HEK293 (cell line): ENCODE data around the gene GRAMD1B.

Source experiments
- CTCF ChIA-PET: fragments of 350-600 bp; formaldehyde crosslinking; extraction: SDS; loops from one replicate; lab custom pipeline; 2021; ENCODE audit warnings: antibody characterized with exemption; lab: Yijun Ruan, JAX
- POLR2A ChIA-PET: fragments of 300-600 bp; formaldehyde crosslinking; extraction: SDS; loops from one replicate; lab custom pipeline; 2020; ENCODE audit warnings: antibody characterized with exemption, inconsistent platforms; lab: Yijun Ruan, JAX
- H3K27ac ChIP-seq: fragments of 200-500 bp; sonication (Bioruptor generic); 2 replicates; pipeline ENCODE4 v1.5.1; 2014; ENCODE audit warnings: low read depth, low read length, control low read depth, inconsistent platforms; ENCODE audit errors: extremely low read depth
- H3K36me3 ChIP-seq, 2 experiments: fragments of 200-500 bp in 1 of 2; sonication (Bioruptor generic) in 1 of 2; 1 replicate in 1 of 2; 2 replicates in 1 of 2; pipeline ENCODE4 v1.5.1; 2014 to 2017; ENCODE audit warnings: inconsistent platforms in 2 of 2, low read length in 2 of 2; ENCODE audit not compliant: control insufficient read depth in 2 of 2, insufficient read depth in 1 of 2
- H3K4me1 ChIP-seq: fragments of 200-500 bp; sonication (Bioruptor generic); 2 replicates; pipeline ENCODE4 v1.5.1; 2014; ENCODE audit warnings: mild to moderate bottlenecking, low read length, inconsistent platforms; ENCODE audit not compliant: control insufficient read depth, insufficient read depth
- H3K4me3 ChIP-seq: 2 replicates; pipeline ENCODE4 v1.5.1; 2011; ENCODE audit warnings: low read depth, mild to moderate bottlenecking, control low read depth, low read length, moderate library complexity
- H3K9me3 ChIP-seq: fragments of 200-500 bp; sonication (Bioruptor generic); 2 replicates; pipeline ENCODE4 v1.5.1; 2014; ENCODE audit warnings: low read depth, low read length, inconsistent platforms; ENCODE audit not compliant: control insufficient read depth, insufficient read depth
- CTCF ChIP-seq: fragments of 450-650 bp; formaldehyde crosslinking; IDR thresholded peaks from 2 replicates; pipeline ENCODE4 v1.5.1; 2016; ENCODE audit warnings: missing biosample characterization, missing genetic modification characterization
- ELK4 ChIP-seq: IDR thresholded peaks from 2 replicates; pipeline ENCODE4 v1.6.1; 2011; ENCODE audit warnings: mild to moderate bottlenecking, low read depth, low read length, borderline replicate concordance
- HOXC10 ChIP-seq: sonication (generic); formaldehyde crosslinking; IDR thresholded peaks from 2 replicates; pipeline ENCODE4 v1.8.1; 2023; ENCODE audit warnings: mild to moderate bottlenecking, missing genetic modification reagents
- PBX3 ChIP-seq: sonication (generic); formaldehyde crosslinking; IDR thresholded peaks from 2 replicates; pipeline ENCODE4 v1.8.1; 2022; ENCODE audit warnings: mild to moderate bottlenecking, moderate library complexity, missing genetic modification reagents
- SCRT2 ChIP-seq: fragments of 450-650 bp; formaldehyde crosslinking; IDR thresholded peaks from 2 replicates; pipeline ENCODE4 v1.5.1; 2016; ENCODE audit warnings: missing biosample characterization, missing genetic modification characterization
- SETDB1 ChIP-seq: IDR thresholded peaks from one replicate; pipeline ENCODE4 v1.6.1; 2017; ENCODE audit warnings: mild to moderate bottlenecking, low read length, moderate library complexity, mixed read lengths; ENCODE audit not compliant: insufficient read length
- SP2 ChIP-seq: fragments of 450-650 bp; formaldehyde crosslinking; IDR thresholded peaks from 2 replicates; pipeline ENCODE4 v1.5.1; 2016; ENCODE audit warnings: missing biosample characterization, missing genetic modification characterization
- SP3 ChIP-seq: fragments of 450-650 bp; formaldehyde crosslinking; IDR thresholded peaks from 2 replicates; pipeline ENCODE4 v1.5.1; 2016; ENCODE audit warnings: missing biosample characterization, missing genetic modification characterization
- ZFP37 ChIP-seq: fragments of 450-650 bp; formaldehyde crosslinking; IDR thresholded peaks from 2 replicates; pipeline ENCODE4 v1.5.1; 2016; ENCODE audit warnings: missing biosample characterization, missing genetic modification characterization
- ZNF114 ChIP-seq: fragments of 450-650 bp; formaldehyde crosslinking; IDR thresholded peaks from 2 replicates; pipeline ENCODE4 v1.5.0; 2017; ENCODE audit warnings: missing biosample characterization, missing genetic modification characterization
- ZNF146 ChIP-seq: fragments of 450-650 bp; formaldehyde crosslinking; IDR thresholded peaks from 2 replicates; pipeline ENCODE4 v1.5.1; 2016; ENCODE audit warnings: missing biosample characterization, missing genetic modification characterization
- ZNF16 ChIP-seq: fragments of 450-650 bp; formaldehyde crosslinking; IDR thresholded peaks from 2 replicates; pipeline ENCODE4 v1.5.1; 2016; ENCODE audit warnings: low read depth, missing biosample characterization, missing genetic modification characterization
- ZNF19 ChIP-seq: fragments of 450-650 bp; formaldehyde crosslinking; IDR thresholded peaks from 2 replicates; pipeline ENCODE4; 2016; ENCODE audit warnings: missing biosample characterization, missing genetic modification characterization, low read depth
- ZNF214 ChIP-seq: fragments of 450-650 bp; formaldehyde crosslinking; IDR thresholded peaks from 2 replicates; pipeline ENCODE4 v1.5.1; 2017; ENCODE audit warnings: missing biosample characterization, mild to moderate bottlenecking, missing genetic modification characterization, borderline replicate concordance
- ZNF248 ChIP-seq: fragments of 450-650 bp; formaldehyde crosslinking; IDR thresholded peaks from 2 replicates; pipeline ENCODE4 v1.5.1; 2017; ENCODE audit warnings: missing biosample characterization, missing genetic modification characterization
- ZNF302 ChIP-seq: fragments of 450-650 bp; formaldehyde crosslinking; IDR thresholded peaks from 2 replicates; pipeline ENCODE4 v1.5.1; 2016; ENCODE audit warnings: missing biosample characterization, missing genetic modification characterization, low read depth
- ZNF350 ChIP-seq: fragments of 450-650 bp; formaldehyde crosslinking; IDR thresholded peaks from 2 replicates; pipeline ENCODE4 v1.5.0; 2017; ENCODE audit warnings: missing biosample characterization, mild to moderate bottlenecking, missing genetic modification characterization
- ZNF426 ChIP-seq: fragments of 450-650 bp; formaldehyde crosslinking; IDR thresholded peaks from 2 replicates; pipeline ENCODE4 v1.5.1; 2017; ENCODE audit warnings: missing biosample characterization, missing genetic modification characterization, mild to moderate bottlenecking, inconsistent platforms, moderate library complexity
- ZNF514 ChIP-seq: fragments of 450-650 bp; formaldehyde crosslinking; IDR thresholded peaks from 2 replicates; pipeline ENCODE4 v1.5.1; 2016; ENCODE audit warnings: missing biosample characterization, missing genetic modification characterization
- ZNF530 ChIP-seq: fragments of 450-650 bp; formaldehyde crosslinking; IDR thresholded peaks from 2 replicates; pipeline ENCODE4 v1.5.1; 2016; ENCODE audit warnings: low read depth, missing biosample characterization, missing genetic modification characterization
- ZNF549 ChIP-seq: fragments of 450-650 bp; IDR thresholded peaks from 2 replicates; pipeline ENCODE4 v1.5.1; 2018; ENCODE audit warnings: missing biosample characterization, missing genetic modification characterization, mild to moderate bottlenecking, inconsistent platforms, moderate library complexity
- ZNF560 ChIP-seq: fragments of 450-650 bp; formaldehyde crosslinking; IDR thresholded peaks from 2 replicates; pipeline ENCODE4 v1.5.1; 2017; ENCODE audit warnings: missing biosample characterization, missing genetic modification characterization, borderline replicate concordance
- ZNF626 ChIP-seq: fragments of 450-650 bp; sonication (Bioruptor Pico); formaldehyde crosslinking; IDR thresholded peaks from 2 replicates; pipeline ENCODE4 v1.5.1; 2018; ENCODE audit warnings: missing biosample characterization, missing genetic modification characterization, inconsistent platforms
- ZNF785 ChIP-seq: fragments of 450-650 bp; formaldehyde crosslinking; IDR thresholded peaks from 2 replicates; pipeline ENCODE4 v1.5.1; 2016; ENCODE audit warnings: missing biosample characterization, missing genetic modification characterization
- ZNF830 ChIP-seq: fragments of 450-650 bp; IDR thresholded peaks from 2 replicates; pipeline ENCODE4 v1.5.0; 2018; ENCODE audit warnings: missing biosample characterization, missing genetic modification characterization, low read depth, mild to moderate bottlenecking, moderate library complexity
- ZSCAN16 ChIP-seq: fragments of 450-650 bp; formaldehyde crosslinking; IDR thresholded peaks from 2 replicates; pipeline ENCODE4 v1.5.1; 2016; ENCODE audit warnings: missing biosample characterization, missing genetic modification characterization
- TF ChIP-seq, protein P1 (sequence below): fragments of 450-650 bp; formaldehyde crosslinking; IDR thresholded peaks from 2 replicates; pipeline ENCODE4 v1.5.1; 2017; ENCODE audit warnings: missing biosample characterization, mild to moderate bottlenecking, missing genetic modification characterization, moderate library complexity

GRAMD1B gene

GRCh38 chr11:123434911-123435310 is 4.8 kb downstream of the GRAMD1B start:
- Histone ChIP-seq H3K27ac (no peak overlapping the region), H3K36me3 (peaks cover 0 to 6% of the 10 kb centered on the region in 2 experiments; a peak in 1 of 3 replicates), H3K4me1 (no peaks in the 10 kb centered on the region; the same call in 1 of the 2 replicates), H3K9me3 (no peaks in the 10 kb centered on the region), H3K4me3 (no peak overlapping the region)
- CTCF ChIA-PET = interaction anchor here (0.5 to 2.9 kb wide), 8 partner anchors 10 to 325 kb away, joined by 3 to 14 read pairs (median 4); no protein-coding TSS in a partner anchor
- POLR2A ChIA-PET = no interaction called here
- TF ChIP-seq ZNF530 (no peak), ZNF350 (no peak), ZNF16 (tag by site-specific recombination) (no peak), ZNF785 (tag by site-specific recombination) (no peak), ZNF514 (tag by site-specific recombination) (no peak), SCRT2 (no peak), SP2 (no peak), ZNF248 (tag by site-specific recombination) (no peak)

GRCh38 chr11:123437236-123437979 is 7.3 kb downstream of the GRAMD1B start:
- H3K4me3 ChIP-seq = no peak overlapping the region
- H3K4me1 ChIP-seq = no peaks in the 10 kb centered on the region; the same call in 1 of the 2 replicates
- H3K27ac ChIP-seq = no peak overlapping the region
- POLR2A ChIA-PET = no interaction called here
- H3K36me3 ChIP-seq = peaks cover 0 to 6% of the 10 kb centered on the region in 2 experiments; a peak in 2 of 3 replicates
- H3K9me3 ChIP-seq = no peaks in the 10 kb centered on the region
- TF ChIP-seq ZNF302 (no peak), ELK4 (no peak), ZNF19 (no peak)
- CTCF ChIA-PET = interaction anchor here (0.8 to 2.5 kb wide), 4 partner anchors 9 to 176 kb away, joined by 3 to 14 read pairs (median 3); no protein-coding TSS in a partner anchor

DNA sequence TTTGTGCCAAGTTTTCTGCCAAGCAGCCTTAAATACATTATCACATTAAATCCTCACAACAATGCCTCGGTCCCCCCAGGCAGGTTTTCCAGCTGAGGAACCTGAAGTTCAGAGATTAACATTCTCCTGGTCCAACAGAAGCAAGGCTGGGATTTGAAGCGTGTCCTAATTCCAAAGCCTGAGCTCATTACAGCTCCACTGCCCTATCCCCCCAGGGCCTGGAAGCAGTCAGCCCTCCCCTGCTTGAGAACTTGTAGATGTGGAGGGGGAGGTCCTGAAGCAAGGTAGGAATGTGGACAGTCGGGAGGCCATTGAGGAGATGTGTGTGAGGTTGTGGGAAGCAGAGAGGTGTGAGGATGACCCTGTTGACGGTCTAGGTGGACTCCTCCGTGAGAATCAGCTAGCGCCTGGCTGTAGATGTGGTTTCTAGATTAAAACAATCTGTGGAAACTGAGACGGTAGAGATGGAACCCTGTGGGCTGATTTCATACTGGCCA is 8.1 kb downstream of the GRAMD1B start:
- H3K4me3 ChIP-seq = no peak overlapping the region
- ChIA-PET CTCF (interaction anchor here (0.6 to 2.5 kb wide), 5 partner anchors 30 to 386 kb away, joined by 3 to 14 read pairs (median 4); no protein-coding TSS in a partner anchor), POLR2A (no interaction called here)
- no peak overlapping the region for H3K27ac ChIP-seq
- no peaks in the 10 kb centered on the region for H3K9me3 ChIP-seq
- H3K36me3 ChIP-seq = peaks cover 0 to 6% of the 10 kb centered on the region in 2 experiments; a peak in 2 of 3 replicates
- H3K4me1 ChIP-seq = no peaks in the 10 kb centered on the region; the same call in 1 of the 2 replicates
- TF ChIP-seq PBX3 (CRISPR knock-in tag) (no peak), CTCF (tag by site-specific recombination) (no peak), HOXC10 (no peak), ZNF146 (tag by site-specific recombination) (no peak), ZNF426 (no peak), ZNF214 (tag by site-specific recombination) (no peak), ZNF626 (tag by site-specific recombination) (no peak), ZNF830 (tag by site-specific recombination) (no peak), ZSCAN16 (tag by site-specific recombination) (no peak), ZNF114 (tag by site-specific recombination) (no peak), SETDB1 (no peak), ZNF549 (tag by site-specific recombination) (no peak), ZFP37 (tag by site-specific recombination) (no peak), ZNF560 (tag by site-specific recombination) (no peak), SP3 (no peak)
- TF ChIP-seq, protein P1, sequence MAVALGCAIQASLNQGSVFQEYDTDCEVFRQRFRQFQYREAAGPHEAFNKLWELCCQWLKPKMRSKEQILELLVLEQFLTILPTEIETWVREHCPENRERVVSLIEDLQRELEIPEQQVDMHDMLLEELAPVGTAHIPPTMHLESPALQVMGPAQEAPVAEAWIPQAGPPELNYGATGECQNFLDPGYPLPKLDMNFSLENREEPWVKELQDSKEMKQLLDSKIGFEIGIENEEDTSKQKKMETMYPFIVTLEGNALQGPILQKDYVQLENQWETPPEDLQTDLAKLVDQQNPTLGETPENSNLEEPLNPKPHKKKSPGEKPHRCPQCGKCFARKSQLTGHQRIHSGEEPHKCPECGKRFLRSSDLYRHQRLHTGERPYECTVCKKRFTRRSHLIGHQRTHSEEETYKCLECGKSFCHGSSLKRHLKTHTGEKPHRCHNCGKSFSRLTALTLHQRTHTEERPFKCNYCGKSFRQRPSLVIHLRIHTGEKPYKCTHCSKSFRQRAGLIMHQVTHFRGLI (tag by site-specific recombination) = no peak
